ENCODE results near the gene BARD1. TPM values are rescaled to one million over a fixed set of nuclear protein-coding genes. Genes with fewer than 3 reads are reported as not detected.
"Not testable (repeated sequence)": the region's sequence is repeated elsewhere in the genome, so short reads cannot be mapped to it uniquely, and the experiment has no call there.

Gene BARD1
- total RNA-seq, 6 donors from 2014 or later = 4.4 to 15.0 (median 10.6) TPM

- Histone ChIP-seq H3K4me1 (no peaks in the 10 kb centered on the region), H3K36me3 (no peaks in the 10 kb centered on the region), H3K27me3 (no peaks in the 10 kb centered on the region), H3K27ac (no peak overlapping the region), H3K9me3 (no peaks in the 10 kb centered on the region), H3K4me3 (no peak overlapping the region)
- ATAC-seq (ENCODE audit: low FRiP score in 2 of 2) (no peak), DNase-seq (peak in 1 of 2 donors; percentile 25)
- 53 to 60% methylated on average over 2 of the region's 2 CpGs for WGBS, 2 donors
- TF ChIP-seq CTCF (IDR thresholded peaks at IDR 0.05) (no peak), POLR2A (IDR thresholded peaks at IDR 0.05) (no peak), POLR2AphosphoS5 (IDR thresholded peaks at IDR 0.05) (no peak), EP300 (IDR thresholded peaks at IDR 0.05) (no peak)
Observed at GRCh38 chr2:214706986-214707385, 102.5 kb downstream of the BARD1 start.

- Histone ChIP-seq H3K4me3 (no peak overlapping the region), H3K4me1 (no peaks in the 10 kb centered on the region), H3K27me3 (no peaks in the 10 kb centered on the region), H3K36me3 (no peaks in the 10 kb centered on the region), H3K9me3 (peaks cover 0 to 5% (median 0%) of the 10 kb centered on the region in 4 donors), H3K27ac (no peak overlapping the region)
- TF ChIP-seq POLR2A (IDR thresholded peaks at IDR 0.05) (no peak), CTCF (IDR thresholded peaks at IDR 0.05) (no peak), POLR2AphosphoS5 (IDR thresholded peaks at IDR 0.05) (no peak), EP300 (IDR thresholded peaks at IDR 0.05) (no peak)
- DNase-seq (no peak), ATAC-seq (ENCODE audit: low FRiP score in 2 of 2) (no peak)
- 40 to 59% methylated on average over 2 of the region's 2 CpGs for WGBS, 2 donors
Observed at GRCh38 chr2:214699236-214699635, 110.2 kb downstream of the BARD1 start.

- TF ChIP-seq POLR2AphosphoS5 (IDR thresholded peaks at IDR 0.05) (no peak), POLR2A (IDR thresholded peaks at IDR 0.05) (no peak), EP300 (IDR thresholded peaks at IDR 0.05) (no peak), CTCF (IDR thresholded peaks at IDR 0.05) (no peak)
- peak in 1 of 2 donors; percentile 34 for ATAC-seq (ENCODE audit: low FRiP score in 2 of 2)
Observed at GRCh38 chr2:214696681-214697080, 112.8 kb downstream of the BARD1 start.

GRCh38 chr2:214695789-214696188 lies 113.7 kb downstream of the BARD1 start:
- peaks cover 0 to 5% (median 0%) of the 10 kb centered on the region in 4 donors for H3K9me3 ChIP-seq
- TF ChIP-seq POLR2AphosphoS5 (IDR thresholded peaks at IDR 0.05) = no peak
- no peak for TF ChIP-seq EP300 (IDR thresholded peaks at IDR 0.05)
- TF ChIP-seq POLR2A (IDR thresholded peaks at IDR 0.05) = no peak
- TF ChIP-seq CTCF (IDR thresholded peaks at IDR 0.05) = no peak
- WGBS, 2 donors = 80 to 92% methylated on average over 1 of the region's 1 CpG
- no peaks in the 10 kb centered on the region for H3K27me3 ChIP-seq
- H3K27ac ChIP-seq = no peak overlapping the region
- no peaks in the 10 kb centered on the region for H3K4me1 ChIP-seq
- no peak for ATAC-seq (ENCODE audit: low FRiP score in 2 of 2)
- no peak overlapping the region for H3K4me3 ChIP-seq
- no peak for DNase-seq
- no peaks in the 10 kb centered on the region for H3K36me3 ChIP-seq

More at GRCh38 chr2:214696681-214697080, 112.8 kb downstream of the BARD1 start:
- Histone ChIP-seq H3K27ac (no peak overlapping the region), H3K4me1 (no peaks in the 10 kb centered on the region), H3K36me3 (no peaks in the 10 kb centered on the region), H3K9me3 (peaks cover 0 to 5% (median 0%) of the 10 kb centered on the region in 4 donors), H3K4me3 (no peak overlapping the region), H3K27me3 (no peaks in the 10 kb centered on the region)
- peak in 1 of 2 donors; percentile 25 for DNase-seq

GRCh38 chr2:214683557-214683956 lies 125.9 kb downstream of the BARD1 start:
- not testable (repeated sequence) for H3K27me3 ChIP-seq; H3K27ac ChIP-seq; H3K4me1 ChIP-seq; H3K9me3 ChIP-seq; DNase-seq; ATAC-seq (ENCODE audit: low FRiP score in 2 of 2); H3K36me3 ChIP-seq
- H3K4me3 ChIP-seq = peak overlapping the region in 3 of 4 donors; percentile 15 to 30 (median 29)
- WGBS, 2 donors = 2 to 4% methylated on average over 6 to 8 of the region's 12 CpGs

Measured in upper lobe of left lung (tissue), 6 donors.